Astrocyte of the spinal cord (primary cell): ENCODE results near the gene SLC2A13.
"Not testable (repeated sequence)": the region's sequence is repeated elsewhere in the genome, so short reads cannot be mapped to it uniquely, and the experiment has no call there.

Experiments
- DNase-seq: peaks from one replicate; pipeline ENCODE4 v3.0.0; 2011; ENCODE audit warnings: low read depth, low spot score
- H3K4me3 ChIP-seq: 2 replicates; pipeline ENCODE4 v1.5.1; 2011; ENCODE audit warnings: low read depth, mild to moderate bottlenecking, low read length, moderate library complexity
- CTCF ChIP-seq: IDR thresholded peaks from 2 replicates; pipeline ENCODE4 v1.5.1; 2012; ENCODE audit warnings: low read depth, mild to moderate bottlenecking, low read length, inconsistent platforms
- in situ Hi-C: cut with HindIII; loops from 2 replicates; pipeline ENCODE4 v1.10.0; 2017; ENCODE audit warnings: low sequenced_read_pairs

SLC2A13 gene

DNA sequence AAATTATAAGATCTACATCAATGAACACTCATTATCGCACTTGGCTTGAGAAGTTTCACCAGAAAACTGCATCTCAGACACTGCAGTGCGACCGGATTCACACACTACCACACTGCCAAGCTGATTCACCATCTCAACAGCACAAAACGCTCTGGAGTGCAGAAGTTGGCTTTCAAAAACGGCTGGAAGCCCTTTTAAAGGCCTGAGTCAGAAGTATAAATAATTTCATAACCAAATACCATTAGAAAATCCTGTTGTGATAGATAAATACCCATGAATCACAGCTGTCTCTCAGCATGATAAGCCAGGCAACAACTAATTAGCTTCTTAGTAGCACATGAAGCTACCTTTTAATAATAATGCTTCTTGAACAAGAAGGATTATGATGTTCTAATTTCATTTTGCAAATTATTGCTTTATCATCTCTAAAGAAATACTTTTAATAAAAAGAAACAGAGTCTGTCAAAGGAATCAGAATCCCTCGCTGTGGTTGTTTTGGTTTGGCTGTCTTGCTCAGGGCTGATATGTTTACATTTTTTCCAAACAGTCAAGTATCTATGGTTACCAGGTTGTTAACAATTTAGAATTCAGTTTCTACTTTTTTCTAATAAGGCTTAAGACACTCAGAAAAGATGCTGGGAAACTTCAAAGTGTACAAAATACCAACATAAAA lies 51.2 kb downstream of the SLC2A13 start:
- H3K4me3 ChIP-seq: no peak overlapping the region
- in situ Hi-C loops: no loop called here
- peak; percentile 75 for DNase-seq
- no peak for TF ChIP-seq CTCF

DNA sequence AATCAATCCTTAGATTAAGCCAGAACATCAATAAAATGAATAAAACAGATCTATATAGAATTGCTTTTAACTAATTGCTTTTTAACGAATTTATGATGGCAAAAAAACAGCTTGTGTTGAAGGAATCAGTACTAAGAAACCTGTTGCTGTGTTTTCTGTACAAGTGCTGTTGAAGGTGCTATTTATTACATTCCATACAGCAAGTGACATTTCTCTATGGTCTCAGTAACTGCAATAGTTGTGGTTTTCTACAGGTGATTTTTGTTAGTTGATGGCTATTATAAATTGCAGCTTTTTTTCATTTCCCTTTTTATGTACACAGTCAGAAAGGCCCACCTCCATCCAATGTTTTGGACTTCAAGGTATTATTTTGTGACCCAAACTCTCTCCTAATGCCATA lies 56.6 kb downstream of the SLC2A13 start:
- in situ Hi-C loops: no loop called here
- no peak for TF ChIP-seq CTCF
- DNase-seq: no peak
- H3K4me3 ChIP-seq: no peak overlapping the region

GRCh38 chr12:40047002-40047401 lies 58.9 kb downstream of the SLC2A13 start:
- DNase-seq, in situ Hi-C loops, H3K4me3 ChIP-seq: not testable (repeated sequence)

DNA sequence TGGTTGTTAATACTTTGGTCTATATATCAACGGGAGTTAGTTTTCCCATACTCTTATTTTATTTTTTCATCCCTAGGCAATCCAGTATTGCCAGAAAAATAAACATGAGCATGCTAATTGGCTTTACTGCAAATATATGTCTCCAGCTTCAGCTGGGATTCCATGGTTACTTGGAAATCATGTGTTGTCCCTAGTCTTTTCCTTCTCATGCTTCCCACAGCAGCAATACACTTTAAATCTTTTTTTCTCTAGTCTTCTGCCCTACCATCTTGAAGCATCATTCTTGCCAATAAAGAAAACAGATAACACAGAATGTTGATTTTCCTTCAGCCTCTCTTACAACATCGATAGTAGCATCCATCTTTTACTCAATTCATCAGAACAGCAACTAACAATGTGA lies 60.2 kb downstream of the SLC2A13 start:
- H3K4me3 ChIP-seq: no peak overlapping the region
- no peak for TF ChIP-seq CTCF
- in situ Hi-C loops: no loop called here
- no peak for DNase-seq

- no peak for TF ChIP-seq CTCF
- DNase-seq: no peak
- in situ Hi-C loops: no loop called here
- H3K4me3 ChIP-seq: no peak overlapping the region
These were observed 61.5 kb downstream of the SLC2A13 start for GRCh38 chr12:40044396-40044795.

GRCh38 chr12:40039598-40039997 lies 66.3 kb downstream of the SLC2A13 start:
- no peak for DNase-seq
- H3K4me3 ChIP-seq: no peak overlapping the region
- in situ Hi-C loops: no loop called here
- no peak for TF ChIP-seq CTCF

GRCh38 chr12:40038619-40039018 lies 67.3 kb downstream of the SLC2A13 start:
- H3K4me3 ChIP-seq: no peak overlapping the region
- TF ChIP-seq CTCF: no peak
- DNase-seq: no peak
- in situ Hi-C loops: no loop called here
